H9 (cell line): ENCODE results near the gene MTCL1. TPM values are rescaled to one million over a fixed set of nuclear protein-coding genes. Genes with fewer than 3 reads are reported as not detected.
A peak's percentile ranks its signal among the peaks of the same experiment; 100 is the strongest.

Experiments
- DNase-seq: peaks from one replicate; pipeline ENCODE4 v3.0.0-alpha.2; 2017
- H2AFZ ChIP-seq: one replicate; pipeline ENCODE4 v1.6.1; 2013; ENCODE audit warnings: mild to moderate bottlenecking, low read length, control low read depth, moderate library complexity
- H2AK5ac ChIP-seq: 2 replicates; pipeline ENCODE4 v1.6.1; 2013; ENCODE audit warnings: low read length, control low read depth, mixed read lengths; ENCODE audit not compliant: insufficient read length
- H2BK120ac ChIP-seq: one replicate; pipeline ENCODE4 v1.6.1; 2013; ENCODE audit warnings: low read depth, mild to moderate bottlenecking, low read length, control low read depth, inconsistent platforms; ENCODE audit not compliant: poor library complexity, severe bottlenecking
- H2BK12ac ChIP-seq: 2 replicates; pipeline ENCODE4 v1.6.1; 2013; ENCODE audit warnings: low read length, control low read depth, mixed read lengths, low read depth; ENCODE audit not compliant: insufficient read length
- H2BK15ac ChIP-seq: 2 replicates; pipeline ENCODE4 v1.6.1; 2013; ENCODE audit warnings: low read depth, low read length, control low read depth
- H2BK20ac ChIP-seq: one replicate; pipeline ENCODE4 v1.6.1; 2013; ENCODE audit warnings: low read depth, mild to moderate bottlenecking, low read length, control low read depth, inconsistent platforms; ENCODE audit not compliant: poor library complexity, severe bottlenecking
- H2BK5ac ChIP-seq: 2 replicates; pipeline ENCODE4 v1.6.1; 2013; ENCODE audit warnings: low read length, control low read depth, mixed read lengths; ENCODE audit not compliant: insufficient read length
- H3K14ac ChIP-seq: 2 replicates; pipeline ENCODE4 v1.6.1; 2013; ENCODE audit warnings: low read length, control low read depth; ENCODE audit not compliant: insufficient read depth
- H3K18ac ChIP-seq: 2 replicates; pipeline ENCODE4 v1.6.1; 2013; ENCODE audit warnings: low read depth, mild to moderate bottlenecking, mixed read lengths, low read length, control low read depth; ENCODE audit not compliant: insufficient read length
- H3K23ac ChIP-seq: 2 replicates; pipeline ENCODE4 v1.6.1; 2013; ENCODE audit warnings: low read length, control low read depth, mixed read lengths, low read depth; ENCODE audit not compliant: insufficient read length
- H3K23me2 ChIP-seq: 2 replicates; pipeline ENCODE4 v1.6.1; 2013; ENCODE audit warnings: low read depth, mild to moderate bottlenecking, mixed read lengths, low read length, control low read depth; ENCODE audit not compliant: insufficient read length, poor library complexity, severe bottlenecking
- H3K27ac ChIP-seq: 2 replicates; pipeline ENCODE4 v1.5.1; 2013; ENCODE audit warnings: low read length, control low read depth, mixed read lengths, low read depth; ENCODE audit not compliant: insufficient read length
- H3K27me3 ChIP-seq: 2 replicates; pipeline ENCODE4 v1.6.1; 2013; ENCODE audit warnings: low read length, control low read depth, inconsistent platforms; ENCODE audit not compliant: insufficient read depth
- H3K4ac ChIP-seq: 2 replicates; pipeline ENCODE4 v1.6.1; 2013; ENCODE audit warnings: low read depth, mild to moderate bottlenecking, control low read depth, inconsistent platforms, low read length, moderate library complexity
- H3K4me1 ChIP-seq: 2 replicates; pipeline ENCODE4 v1.6.1; 2013; ENCODE audit warnings: low read length, control low read depth, inconsistent platforms; ENCODE audit not compliant: insufficient read depth
- H3K4me2 ChIP-seq: 2 replicates; pipeline ENCODE4 v1.6.1; 2013; ENCODE audit warnings: low read length, control low read depth, mixed read lengths; ENCODE audit not compliant: insufficient read length, insufficient read depth
- H3K56ac ChIP-seq: 2 replicates; pipeline ENCODE4 v1.6.1; 2013; ENCODE audit warnings: low read depth, mild to moderate bottlenecking, mixed read lengths, low read length, control low read depth; ENCODE audit not compliant: insufficient read length
- H3K79me1 ChIP-seq: 2 replicates; pipeline ENCODE4 v1.6.1; 2013; ENCODE audit warnings: low read depth, mild to moderate bottlenecking, moderate library complexity, low read length, control low read depth, inconsistent platforms; ENCODE audit not compliant: insufficient read depth, poor library complexity, severe bottlenecking
- H3K79me2 ChIP-seq: 2 replicates; pipeline ENCODE4 v1.6.1; 2013; ENCODE audit warnings: low read length, control low read depth, inconsistent platforms; ENCODE audit not compliant: insufficient read depth
- H3K9ac ChIP-seq: 2 replicates; pipeline ENCODE4 v1.6.1; 2013; ENCODE audit warnings: low read length, control low read depth, mixed read lengths; ENCODE audit not compliant: insufficient read length; ENCODE audit errors: extremely low read depth
- H3K9me3 ChIP-seq: one replicate; pipeline ENCODE4 v1.6.1; 2013; ENCODE audit warnings: low read depth, low read length, inconsistent platforms; ENCODE audit not compliant: control insufficient read depth
- H3T11ph ChIP-seq: one replicate; pipeline ENCODE4 v1.6.1; 2013; ENCODE audit warnings: mild to moderate bottlenecking, low read length, control low read depth, inconsistent platforms
- H4K20me1 ChIP-seq: one replicate; pipeline ENCODE4 v1.6.1; 2013; ENCODE audit not compliant: control insufficient read depth, insufficient read length, insufficient read depth
- H4K5ac ChIP-seq: 2 replicates; pipeline ENCODE4 v1.6.1; 2013; ENCODE audit warnings: low read depth, mild to moderate bottlenecking, mixed read lengths, low read length, control low read depth; ENCODE audit not compliant: insufficient read length
- H4K8ac ChIP-seq: replicated peaks from 2 replicates; pipeline ENCODE4 v1.6.1; 2013; ENCODE audit warnings: low read length, control low read depth, mixed read lengths, low read depth; ENCODE audit not compliant: insufficient read length
- H4K91ac ChIP-seq: 2 replicates; pipeline ENCODE4 v1.6.1; 2013; ENCODE audit warnings: low read depth, mild to moderate bottlenecking, moderate library complexity, mixed read lengths, low read length, control low read depth; ENCODE audit not compliant: insufficient read length
- H3K27ac Mint-ChIP-seq, 3 experiments: 2 replicates in 2 of 3; 3 replicates in 1 of 3; pipeline ENCODE4 v1.8.0; 2020 to 2021; ENCODE audit warnings: mixed read lengths in 3 of 3, mild to moderate bottlenecking in 1 of 3, moderate library complexity in 1 of 3
- H3K27me3 Mint-ChIP-seq: 2 replicates; pipeline ENCODE4 v1.8.0; 2021; ENCODE audit warnings: low read depth, mild to moderate bottlenecking, moderate library complexity, mixed read lengths
- H3K36me3 Mint-ChIP-seq, 3 experiments: 2 replicates in 2 of 3; 3 replicates in 1 of 3; pipeline ENCODE4 v1.8.0; 2020 to 2021; ENCODE audit warnings: low read depth in 3 of 3, mixed read lengths in 3 of 3; ENCODE audit not compliant: insufficient read depth in 1 of 3
- H3K4me1 Mint-ChIP-seq, 2 experiments: 2 replicates each; pipeline ENCODE4 v1.8.0; 2020; ENCODE audit warnings: mixed read lengths in 2 of 2
- H3K4me3 Mint-ChIP-seq, 2 experiments: 2 replicates in 1 of 2; 3 replicates in 1 of 2; pipeline ENCODE4 v1.8.0; 2020 to 2021; ENCODE audit warnings: mild to moderate bottlenecking in 2 of 2, mixed read lengths in 2 of 2, moderate library complexity in 1 of 2
- H3K9me3 Mint-ChIP-seq, 2 experiments: 2 replicates in 1 of 2; 3 replicates in 1 of 2; pipeline ENCODE4 v1.8.0; 2020; ENCODE audit warnings: mild to moderate bottlenecking in 2 of 2, mixed read lengths in 2 of 2, moderate library complexity in 1 of 2
- CTCF ChIP-seq: fragments of 200-600 bp; sonication (generic); conservative IDR thresholded peaks from 3 replicates; pipeline ENCODE4 v1.8.0; 2021; ENCODE audit warnings: antibody characterized with exemption, mild to moderate bottlenecking
- WGBS: extraction: QIAGEN DNeasy Blood & Tissue Kit; methylation state at CpG from one replicate; pipeline ENCODE4 v1.1.7; 2013; ENCODE audit warnings: missing lambda C conversion rate, low lambda C conversion rate, mixed read lengths; ENCODE audit not compliant: insufficient read length; ENCODE audit errors: extremely low coverage; 5-methylcytosine and 5-hydroxymethylcytosine counted together
- total RNA-seq: library from RNA; stranded (reverse); gene quantifications from 2 replicates; pipeline ENCODE4 v1.2.1, GENCODE V29; 2021

The MTCL1 gene
- total RNA-seq, 1 experiment from 2014 or later, result 50.7 TPM

GRCh38 chr18:8803063-8803795, 97.9 kb downstream of the MTCL1 start:
- no peak overlapping the region for H3K18ac ChIP-seq
- H3K4ac ChIP-seq, result no peak overlapping the region
- no peak overlapping the region for H4K91ac ChIP-seq
- H3K36me3 Mint-ChIP-seq, result peaks cover 0 to 35% (median 34%) of the 10 kb centered on the region in 3 experiments; a peak in 6 of 7 replicates
- H3K56ac ChIP-seq, result no peak overlapping the region
- H2BK120ac ChIP-seq, result no peak overlapping the region
- H4K8ac ChIP-seq, result no peak overlapping the region
- no CpG with 5 or more reads among the region's 8 CpGs for WGBS
- H3K9me3 ChIP-seq, result no peaks in the 10 kb centered on the region
- no peaks in the 10 kb centered on the region for H3K9me3 Mint-ChIP-seq
- no peak overlapping the region for H2BK12ac ChIP-seq
- H3K79me1 ChIP-seq, result no peaks in the 10 kb centered on the region
- H3K27me3 Mint-ChIP-seq, result no peaks in the 10 kb centered on the region
- no peaks in the 10 kb centered on the region for H3K23me2 ChIP-seq
- no peak overlapping the region for H3K14ac ChIP-seq
- no peak overlapping the region for H3K9ac ChIP-seq
- H3K79me2 ChIP-seq, result no peaks in the 10 kb centered on the region
- no peak for TF ChIP-seq CTCF
- no peak overlapping the region for H3T11ph ChIP-seq
- H2AK5ac ChIP-seq, result no peak overlapping the region
- H3K4me1 ChIP-seq, result peaks cover 7% of the 10 kb centered on the region
- H3K27ac Mint-ChIP-seq, result peak overlapping the region in 1 of 3 experiments; percentile 89; a peak in 2 of 7 replicates
- no peaks in the 10 kb centered on the region for H3K27me3 ChIP-seq
- H4K5ac ChIP-seq, result no peak overlapping the region
- H3K4me1 Mint-ChIP-seq, result peaks cover 35 to 39% of the 10 kb centered on the region in 2 experiments
- H2BK5ac ChIP-seq, result no peak overlapping the region
- no peak overlapping the region for H3K27ac ChIP-seq
- H2BK15ac ChIP-seq, result no peak overlapping the region
- no peak overlapping the region for H3K23ac ChIP-seq
- no peak overlapping the region for H2BK20ac ChIP-seq
- no peak overlapping the region for H2AFZ ChIP-seq
- no peak overlapping the region for H3K4me3 Mint-ChIP-seq
- no peak overlapping the region for H3K4me2 ChIP-seq
- no peak for DNase-seq
- no peaks in the 10 kb centered on the region for H4K20me1 ChIP-seq
